GM21390 (cell line): ENCODE results near the gene SPATA20.

Source experiments
- ATAC-seq: cut with Tn5 transposase; IDR thresholded peaks from one replicate; pipeline ENCODE4 v1.9.1; 2021; ENCODE audit not compliant: unreplicated experiment

Gene SPATA20

DNA sequence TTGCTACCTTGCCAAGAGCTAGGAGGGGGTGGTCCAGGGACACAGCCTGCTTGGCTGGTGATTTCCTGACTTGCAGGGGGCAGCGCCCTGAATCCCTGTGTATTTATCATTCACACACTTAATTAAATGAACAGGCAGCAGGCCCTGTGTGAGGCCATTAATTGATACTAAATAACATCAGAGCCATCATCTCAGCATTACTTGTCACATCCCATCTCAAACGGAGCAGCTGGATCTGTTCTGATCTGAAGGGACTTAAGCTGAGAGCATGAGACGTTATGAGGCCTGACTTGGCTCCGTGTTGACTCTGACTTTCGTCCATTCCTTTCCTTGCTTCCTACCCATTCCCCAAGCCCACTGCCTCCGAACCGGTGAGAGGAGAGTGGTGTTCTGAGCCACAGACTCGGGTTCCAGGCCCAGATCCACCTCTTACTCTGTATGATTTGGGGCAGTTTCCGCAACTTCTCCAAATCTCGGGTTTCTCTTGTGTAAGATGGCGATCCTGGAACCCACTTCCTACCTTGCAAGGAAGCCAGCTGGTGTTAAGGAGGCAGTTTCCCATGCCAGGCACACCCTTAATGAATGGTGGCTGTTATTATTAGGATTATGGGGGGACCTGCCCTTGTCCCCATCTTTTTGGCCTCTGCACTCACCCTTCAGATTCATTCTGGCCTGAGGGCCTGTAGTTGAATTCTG is 47.3 kb downstream of the SPATA20 start:
- no peak for ATAC-seq

DNA sequence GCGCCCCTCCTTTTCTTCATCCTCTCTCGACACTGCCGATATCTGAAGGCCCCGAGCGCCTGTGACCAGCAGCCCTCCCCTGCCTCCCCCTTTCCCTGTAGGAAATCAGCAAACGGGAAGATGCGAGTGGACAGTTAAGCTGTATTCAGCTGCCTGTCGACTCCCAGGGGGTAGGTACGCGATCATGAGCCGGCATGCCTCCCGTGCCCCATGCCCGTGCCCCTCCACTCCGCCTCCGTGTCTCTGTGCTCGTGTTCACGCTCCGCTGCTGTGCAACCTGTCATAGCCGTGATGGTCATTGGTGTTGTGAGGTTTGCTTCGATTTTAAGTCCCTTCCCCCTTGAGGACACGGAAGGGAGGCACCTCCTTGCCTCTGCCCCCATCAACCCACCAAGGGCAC is 47.9 kb downstream of the SPATA20 start:
- no peak for ATAC-seq

DNA sequence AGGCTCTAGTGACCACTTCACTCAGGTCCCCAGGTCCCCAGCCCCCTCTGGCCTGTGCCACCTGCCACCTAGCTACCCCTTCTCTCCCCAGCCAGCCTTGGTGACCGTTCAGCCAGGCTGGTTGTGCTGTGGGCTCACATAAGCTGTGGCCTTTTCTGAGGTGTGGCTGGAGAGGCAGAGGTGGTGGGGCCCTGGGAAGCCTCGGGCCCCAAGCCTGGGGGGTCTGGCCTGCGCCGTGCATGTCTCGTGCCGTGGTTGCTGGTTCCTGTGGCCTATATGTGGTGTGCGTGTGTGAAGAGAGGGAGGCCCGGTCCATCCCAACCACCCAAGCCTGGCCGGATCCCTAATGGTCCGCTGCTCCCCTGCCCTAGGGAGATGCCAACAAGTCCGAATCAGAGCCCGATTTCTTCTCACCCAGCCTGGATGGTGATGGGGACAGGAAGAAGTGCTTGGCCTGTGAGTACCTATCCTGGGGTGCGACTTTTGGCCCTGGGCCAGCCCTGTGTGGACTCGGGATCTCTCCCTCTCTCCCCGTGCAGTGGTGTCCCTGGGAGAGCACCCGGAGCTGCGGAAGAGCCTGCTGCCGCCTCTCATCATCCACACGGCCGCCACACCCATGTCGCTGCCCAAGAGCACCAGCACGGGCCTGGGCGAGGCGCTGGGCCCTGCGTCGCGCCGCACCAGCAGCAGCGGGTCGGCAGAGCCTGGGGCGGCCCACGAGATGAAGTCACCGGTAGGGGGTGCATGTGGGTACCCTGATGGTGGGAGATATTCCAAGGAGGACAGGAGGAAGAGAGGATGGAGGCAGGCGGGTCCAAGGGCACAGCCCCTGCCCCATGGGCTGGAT is 49.4 kb downstream of the SPATA20 start:
- ATAC-seq: no peak

- no peak for ATAC-seq
Measured at GRCh38 chr17:50598487-50598886, 51.5 kb downstream of the SPATA20 start.

DNA sequence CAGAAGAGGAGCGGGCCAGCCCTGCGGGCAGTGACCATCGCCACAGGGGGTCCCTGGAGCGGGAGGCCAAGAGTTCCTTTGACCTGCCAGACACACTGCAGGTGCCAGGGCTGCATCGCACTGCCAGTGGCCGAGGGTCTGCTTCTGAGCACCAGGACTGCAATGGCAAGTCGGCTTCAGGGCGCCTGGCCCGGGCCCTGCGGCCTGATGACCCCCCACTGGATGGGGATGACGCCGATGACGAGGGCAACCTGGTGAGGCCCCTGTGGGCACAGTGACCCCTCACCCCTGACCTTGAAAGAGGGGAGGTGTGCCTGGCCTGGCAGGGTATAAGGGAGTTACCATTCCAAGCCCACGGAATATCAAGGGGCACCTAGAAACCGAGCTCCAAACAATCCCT is 52.6 kb downstream of the SPATA20 start:
- ATAC-seq: no peak

- no peak for ATAC-seq
Measured at GRCh38 chr17:50601823-50602375, 54.9 kb downstream of the SPATA20 start.

DNA sequence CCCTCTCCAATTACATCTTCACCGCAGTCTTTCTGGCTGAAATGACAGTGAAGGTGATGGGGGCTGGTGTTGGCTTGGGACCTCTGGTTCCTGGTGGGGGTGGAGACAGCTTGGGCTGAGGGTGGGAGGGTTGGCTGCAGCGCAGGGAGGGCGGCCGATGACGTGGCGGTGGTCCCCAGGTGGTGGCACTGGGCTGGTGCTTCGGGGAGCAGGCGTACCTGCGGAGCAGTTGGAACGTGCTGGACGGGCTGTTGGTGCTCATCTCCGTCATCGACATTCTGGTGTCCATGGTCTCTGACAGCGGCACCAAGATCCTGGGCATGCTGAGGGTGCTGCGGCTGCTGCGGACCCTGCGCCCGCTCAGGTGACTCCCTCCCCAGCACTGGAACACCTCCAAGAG is 55.9 kb downstream of the SPATA20 start:
- ATAC-seq: no peak

GRCh38 chr17:50603340-50603739 is 56.4 kb downstream of the SPATA20 start:
- ATAC-seq: no peak

- no peak for ATAC-seq
Measured at GRCh38 chr17:50604513-50604912, 57.5 kb downstream of the SPATA20 start.

DNA sequence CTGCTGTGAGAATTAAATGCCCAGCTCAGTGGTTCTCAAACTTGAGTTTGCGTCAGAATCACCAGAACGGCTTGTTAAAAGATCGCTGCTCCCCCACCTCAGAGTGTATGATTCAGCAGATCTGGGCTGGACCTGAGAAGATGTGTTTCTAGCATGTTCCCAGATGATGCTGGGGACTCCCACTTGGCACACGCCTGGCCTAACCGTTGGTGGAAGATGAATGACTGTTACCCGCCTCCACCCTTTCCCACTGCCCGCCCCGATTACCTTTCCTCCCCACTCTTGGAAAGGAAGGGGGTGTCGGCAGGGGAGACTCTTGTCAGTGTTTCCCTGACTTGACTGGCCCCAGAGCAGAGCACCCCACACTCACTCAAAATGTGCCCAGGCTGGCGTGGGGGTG is 58.5 kb downstream of the SPATA20 start:
- no peak for ATAC-seq
